ENCODE results near the gene UBAP2. TPM values are rescaled to one million over a fixed set of nuclear protein-coding genes. Genes with fewer than 3 reads are reported as not detected.

The UBAP2 gene
- polyA plus RNA-seq, 1 donor (not counting 4 experiments of a cell fraction or from before 2014, with no cell fraction given), result 16.3 TPM

DNA sequence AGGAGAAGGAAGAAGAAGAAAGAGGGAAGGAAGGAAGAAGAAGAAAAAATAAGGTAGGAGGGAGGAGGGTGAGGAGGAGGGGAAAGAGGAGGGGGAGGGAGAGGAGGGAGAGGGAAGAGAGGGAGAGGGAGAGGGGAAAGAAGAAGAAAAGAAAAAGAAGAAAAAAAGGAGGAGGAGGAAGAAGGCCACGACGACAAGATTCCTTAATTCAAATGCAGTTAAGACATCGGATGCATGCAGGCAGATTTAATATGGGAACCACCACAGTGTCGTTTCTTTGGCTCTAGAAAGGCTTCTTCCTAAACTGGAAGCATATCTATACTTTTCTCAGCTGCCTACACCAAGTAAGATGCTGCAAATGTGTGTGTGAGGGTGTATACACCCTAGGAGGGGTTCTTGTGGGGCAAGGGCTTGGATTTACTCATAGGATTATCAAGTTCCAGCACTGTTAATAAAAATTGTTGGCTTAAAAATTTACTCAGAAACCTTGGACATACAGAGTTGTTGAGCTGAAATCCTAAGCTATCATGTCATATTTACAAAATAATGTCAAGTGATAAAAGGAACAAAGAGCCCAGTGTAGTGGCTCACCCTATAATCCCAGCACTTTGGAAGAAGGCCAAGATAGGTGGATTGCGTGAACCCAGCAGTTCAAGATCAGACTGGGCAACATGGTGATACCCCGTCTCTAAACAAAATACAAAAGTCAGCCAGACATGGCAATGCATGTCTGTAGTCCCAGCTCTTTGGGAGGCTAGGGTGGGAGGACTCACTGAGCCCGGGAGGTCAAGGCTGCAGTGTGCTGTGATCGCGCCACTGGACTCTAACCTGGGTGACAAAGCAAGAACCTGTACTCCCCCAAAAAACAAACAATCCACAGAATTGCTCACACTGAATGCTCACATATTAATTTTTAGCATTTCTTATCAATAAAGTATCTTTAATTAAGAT, 108.5 kb downstream of the UBAP2 start:
- H3K36me3 ChIP-seq (ENCODE audit: control insufficient read depth in 2 of 2, extremely low read depth in 1 of 2, insufficient read depth in 2 of 2, low read length in 2 of 2), result peaks cover 25 to 27% of the 10 kb centered on the region in 2 experiments
- dilution Hi-C loops (cut with MboI; ENCODE audit: extremely low pct_ligation_motif_present, low sequenced_read_pairs), result no loop called here
- no peaks in the 10 kb centered on the region for H3K4me1 ChIP-seq (ENCODE audit: control insufficient read depth, extremely low read depth, insufficient read depth, low read length)
- H3K4me3 ChIP-seq (ENCODE audit: control insufficient read depth in 2 of 3, extremely low read depth in 1 of 3, insufficient read depth in 2 of 3, low read depth in 1 of 3, low read length in 3 of 3), result no peak overlapping the region
- peaks cover 2% of the 10 kb centered on the region for H3K79me2 ChIP-seq (ENCODE audit: control insufficient read depth, insufficient read depth, low read length)
- H3K9me3 ChIP-seq (ENCODE audit: control insufficient read depth, low read depth, low read length), result no peaks in the 10 kb centered on the region
- no peaks in the 10 kb centered on the region for H3K27me3 ChIP-seq (ENCODE audit: control insufficient read depth, extremely low read depth, insufficient read depth, low read length)
- H3K9me1 ChIP-seq (ENCODE audit: control insufficient read depth, extremely low read depth, insufficient read depth, low read length), result no peaks in the 10 kb centered on the region
- no peak overlapping the region for H3K27ac ChIP-seq (ENCODE audit: control insufficient read depth, insufficient read depth, low read length)
- no peak for DNase-seq (ENCODE audit: low read depth, low spot score)
- H3K4me2 ChIP-seq (ENCODE audit: control insufficient read depth, extremely low read depth, insufficient read depth, low read depth, low read length), result no peak overlapping the region
- no peak overlapping the region for H2AFZ ChIP-seq (ENCODE audit: control insufficient read depth, low read length)
- peak; percentile 13 for FAIRE-seq
- no peaks in the 10 kb centered on the region for H4K20me1 ChIP-seq (ENCODE audit: control insufficient read depth, extremely low read depth, insufficient read depth, low read length)
- H3K9ac ChIP-seq (ENCODE audit: control insufficient read depth, extremely low read depth, insufficient read depth, low read length), result no peak overlapping the region
- no peak for TF ChIP-seq EZH2 (IDR thresholded peaks at IDR 0.05; ENCODE audit: low read length)
- TF ChIP-seq, protein P1, sequence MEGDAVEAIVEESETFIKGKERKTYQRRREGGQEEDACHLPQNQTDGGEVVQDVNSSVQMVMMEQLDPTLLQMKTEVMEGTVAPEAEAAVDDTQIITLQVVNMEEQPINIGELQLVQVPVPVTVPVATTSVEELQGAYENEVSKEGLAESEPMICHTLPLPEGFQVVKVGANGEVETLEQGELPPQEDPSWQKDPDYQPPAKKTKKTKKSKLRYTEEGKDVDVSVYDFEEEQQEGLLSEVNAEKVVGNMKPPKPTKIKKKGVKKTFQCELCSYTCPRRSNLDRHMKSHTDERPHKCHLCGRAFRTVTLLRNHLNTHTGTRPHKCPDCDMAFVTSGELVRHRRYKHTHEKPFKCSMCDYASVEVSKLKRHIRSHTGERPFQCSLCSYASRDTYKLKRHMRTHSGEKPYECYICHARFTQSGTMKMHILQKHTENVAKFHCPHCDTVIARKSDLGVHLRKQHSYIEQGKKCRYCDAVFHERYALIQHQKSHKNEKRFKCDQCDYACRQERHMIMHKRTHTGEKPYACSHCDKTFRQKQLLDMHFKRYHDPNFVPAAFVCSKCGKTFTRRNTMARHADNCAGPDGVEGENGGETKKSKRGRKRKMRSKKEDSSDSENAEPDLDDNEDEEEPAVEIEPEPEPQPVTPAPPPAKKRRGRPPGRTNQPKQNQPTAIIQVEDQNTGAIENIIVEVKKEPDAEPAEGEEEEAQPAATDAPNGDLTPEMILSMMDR (optimal IDR thresholded peaks at IDR 0.05 in 1 of 3, IDR thresholded peaks at IDR 0.05 in 1 of 3, conservative IDR thresholded peaks at IDR 0.05 in 1 of 3; ENCODE audit: extremely low read depth in 1 of 3, insufficient read depth in 2 of 3, low read length in 3 of 3), result no peak

DNA sequence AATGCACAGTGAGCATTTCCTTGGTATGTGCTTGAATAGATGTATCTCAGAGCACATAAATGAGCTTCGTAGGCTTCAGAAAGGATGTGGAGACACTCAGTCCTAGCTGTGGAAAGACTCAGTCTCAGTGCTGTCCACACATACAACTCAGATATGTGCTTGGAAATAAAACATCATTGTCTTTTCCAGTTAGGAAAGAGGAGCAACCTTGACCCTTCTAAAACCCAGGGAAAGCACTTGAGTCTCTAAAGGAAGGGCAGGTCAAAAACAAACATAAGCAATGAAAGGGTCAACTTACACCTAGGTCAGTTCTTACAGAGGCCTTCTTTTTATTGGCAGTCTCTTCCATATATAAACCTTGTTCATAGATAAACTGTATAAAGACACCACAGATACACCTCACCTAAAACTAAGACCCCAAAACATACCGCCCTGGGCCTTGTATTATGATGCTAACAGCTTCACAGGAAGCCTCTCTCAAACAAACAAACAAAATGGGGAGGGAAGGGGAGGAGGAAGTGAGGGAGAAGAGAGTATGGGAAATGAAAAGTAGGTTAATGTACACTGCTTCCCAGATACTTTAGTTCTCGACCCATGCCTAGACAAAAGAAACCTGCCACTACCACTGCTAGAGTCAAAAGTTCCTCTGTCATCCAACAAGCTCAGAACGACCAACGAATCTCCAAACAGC, 114.4 kb downstream of the UBAP2 start:
- Histone ChIP-seq H3K4me2 (ENCODE audit: control insufficient read depth, extremely low read depth, insufficient read depth, low read depth, low read length) (no peak overlapping the region), H3K9ac (ENCODE audit: control insufficient read depth, extremely low read depth, insufficient read depth, low read length) (no peak overlapping the region), H3K4me1 (ENCODE audit: control insufficient read depth, extremely low read depth, insufficient read depth, low read length) (no peaks in the 10 kb centered on the region), H3K9me1 (ENCODE audit: control insufficient read depth, extremely low read depth, insufficient read depth, low read length) (no peaks in the 10 kb centered on the region), H3K9me3 (ENCODE audit: control insufficient read depth, low read depth, low read length) (no peaks in the 10 kb centered on the region), H3K27me3 (ENCODE audit: control insufficient read depth, extremely low read depth, insufficient read depth, low read length) (no peaks in the 10 kb centered on the region), H3K79me2 (ENCODE audit: control insufficient read depth, insufficient read depth, low read length) (peaks cover 4% of the 10 kb centered on the region), H4K20me1 (ENCODE audit: control insufficient read depth, extremely low read depth, insufficient read depth, low read length) (no peaks in the 10 kb centered on the region), H3K4me3 (ENCODE audit: control insufficient read depth in 2 of 3, extremely low read depth in 1 of 3, insufficient read depth in 2 of 3, low read depth in 1 of 3, low read length in 3 of 3) (no peak overlapping the region), H2AFZ (ENCODE audit: control insufficient read depth, low read length) (no peak overlapping the region), H3K36me3 (ENCODE audit: control insufficient read depth in 2 of 2, extremely low read depth in 1 of 2, insufficient read depth in 2 of 2, low read length in 2 of 2) (peaks cover 35 to 49% of the 10 kb centered on the region in 2 experiments), H3K27ac (ENCODE audit: control insufficient read depth, insufficient read depth, low read length) (no peak overlapping the region)
- no peak for TF ChIP-seq EZH2 (IDR thresholded peaks at IDR 0.05; ENCODE audit: low read length)
- TF ChIP-seq, protein P1 (optimal IDR thresholded peaks at IDR 0.05 in 1 of 3, IDR thresholded peaks at IDR 0.05 in 1 of 3, conservative IDR thresholded peaks at IDR 0.05 in 1 of 3; ENCODE audit: extremely low read depth in 1 of 3, insufficient read depth in 2 of 3, low read length in 3 of 3), result no peak
- DNase-seq (ENCODE audit: low read depth, low spot score) (no peak), FAIRE-seq (no peak)
- dilution Hi-C loops (cut with MboI; ENCODE audit: extremely low pct_ligation_motif_present, low sequenced_read_pairs), result no loop called here
